Activated CD8-positive, alpha-beta T cell treated with anti-CD3 and anti-CD28 coated beads for 36 hours (primary cell): ENCODE measurements around the gene SRC. TPM values are rescaled to one million over a fixed set of nuclear protein-coding genes. Genes with fewer than 3 reads are reported as not detected.

ENCODE experiments used
- ATAC-seq: fragments of 200-7000 bp; cut with Tn5 transposase; one replicate; pipeline ENCODE4 v1.10.0; 2021; ENCODE audit warnings: mild to moderate bottlenecking, moderate library complexity
- CTCF ChIA-PET: fragments of 350-600 bp; sonication (Branson Sonifier 250); formaldehyde crosslinking; loops from one replicate; lab custom pipeline; 2021; ENCODE audit warnings: antibody characterized with exemption; lab: Charles Lee
- POLR2A ChIA-PET: fragments of 350-600 bp; sonication (Branson Sonifier 250); formaldehyde crosslinking; loops from one replicate; lab custom pipeline; 2021; ENCODE audit warnings: antibody characterized with exemption; lab: Charles Lee
- DNase-seq: peaks from one replicate; pipeline ENCODE4 v3.0.0-alpha.2; 2020
- H3K27ac Mint-ChIP-seq: one replicate; pipeline ENCODE4 v1.8.0; 2021; ENCODE audit warnings: mild to moderate bottlenecking, mixed read lengths
- H3K27me3 Mint-ChIP-seq: one replicate; pipeline ENCODE4 v1.8.0; 2021; ENCODE audit warnings: mixed read lengths
- H3K36me3 Mint-ChIP-seq: one replicate; pipeline ENCODE4 v1.8.0; 2021; ENCODE audit warnings: low read depth, mixed read lengths
- H3K4me1 Mint-ChIP-seq: one replicate; pipeline ENCODE4 v1.8.0; 2021; ENCODE audit warnings: low read depth, mixed read lengths
- H3K4me3 Mint-ChIP-seq: one replicate; pipeline ENCODE4 v1.8.0; 2021; ENCODE audit warnings: mild to moderate bottlenecking, moderate library complexity, mixed read lengths
- H3K9me3 Mint-ChIP-seq: one replicate; pipeline ENCODE4 v1.8.0; 2021; ENCODE audit warnings: mixed read lengths
- intact Hi-C: fragments of 100-400 bp; cut with micrococcal nuclease; formaldehyde crosslinking; loops from one replicate; pipeline ENCODE4 v1.10.0; 2022
- total RNA-seq, 2 experiments: library from RNA; stranded (reverse); gene quantifications; one replicate each; pipeline ENCODE4 v1.2.3, GENCODE V29; 2021
- TF ChIP-seq, protein P1 (sequence below): fragments of 200-600 bp; IDR thresholded peaks from one replicate; pipeline ENCODE4 v1.8.0; 2022; ENCODE audit warnings: antibody characterized with exemption, mild to moderate bottlenecking

Gene SRC
- total RNA-seq, 2 experiments from 2014 or later, result 0.88 to 2.4 TPM

DNA sequence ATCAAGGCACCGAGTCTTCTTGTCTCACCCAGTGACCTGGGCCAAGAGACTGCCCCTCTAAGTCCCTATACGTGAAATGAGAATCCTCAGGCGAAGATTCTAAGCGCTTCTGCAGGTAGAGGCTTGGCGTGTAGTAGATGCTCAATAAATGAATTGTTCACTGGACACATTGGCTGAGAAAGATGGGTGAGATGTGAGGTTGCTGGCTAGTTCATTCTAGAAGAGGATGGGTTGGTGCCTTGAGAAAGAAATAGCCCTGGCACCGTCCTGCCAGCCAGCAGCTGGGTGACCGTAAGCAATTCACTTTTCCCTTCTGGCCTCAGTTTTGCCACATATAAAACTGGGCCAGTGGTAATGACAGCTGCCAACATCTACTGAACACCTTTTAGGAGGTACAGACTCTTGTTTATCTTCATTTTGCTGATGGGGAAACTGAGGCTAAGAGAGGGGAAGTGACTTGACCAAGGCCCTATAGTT, 1.4 kb downstream of the SRC start:
- TF ChIP-seq, protein P1, sequence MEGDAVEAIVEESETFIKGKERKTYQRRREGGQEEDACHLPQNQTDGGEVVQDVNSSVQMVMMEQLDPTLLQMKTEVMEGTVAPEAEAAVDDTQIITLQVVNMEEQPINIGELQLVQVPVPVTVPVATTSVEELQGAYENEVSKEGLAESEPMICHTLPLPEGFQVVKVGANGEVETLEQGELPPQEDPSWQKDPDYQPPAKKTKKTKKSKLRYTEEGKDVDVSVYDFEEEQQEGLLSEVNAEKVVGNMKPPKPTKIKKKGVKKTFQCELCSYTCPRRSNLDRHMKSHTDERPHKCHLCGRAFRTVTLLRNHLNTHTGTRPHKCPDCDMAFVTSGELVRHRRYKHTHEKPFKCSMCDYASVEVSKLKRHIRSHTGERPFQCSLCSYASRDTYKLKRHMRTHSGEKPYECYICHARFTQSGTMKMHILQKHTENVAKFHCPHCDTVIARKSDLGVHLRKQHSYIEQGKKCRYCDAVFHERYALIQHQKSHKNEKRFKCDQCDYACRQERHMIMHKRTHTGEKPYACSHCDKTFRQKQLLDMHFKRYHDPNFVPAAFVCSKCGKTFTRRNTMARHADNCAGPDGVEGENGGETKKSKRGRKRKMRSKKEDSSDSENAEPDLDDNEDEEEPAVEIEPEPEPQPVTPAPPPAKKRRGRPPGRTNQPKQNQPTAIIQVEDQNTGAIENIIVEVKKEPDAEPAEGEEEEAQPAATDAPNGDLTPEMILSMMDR, result no peak
- Mint-ChIP-seq H3K27me3 (no peaks in the 10 kb centered on the region), H3K36me3 (no peaks in the 10 kb centered on the region), H3K9me3 (no peaks in the 10 kb centered on the region), H3K4me1 (peaks cover 21% of the 10 kb centered on the region), H3K4me3 (peak overlapping the region; percentile 46), H3K27ac (no peak overlapping the region)
- ATAC-seq (no peak), DNase-seq (no peak)
- intact Hi-C loops, result no loop called here
- CTCF ChIA-PET, result interaction anchor here (1.0 kb wide), 1 partner anchor 187 kb away, joined by 3 read pairs; no protein-coding TSS in a partner anchor
- POLR2A ChIA-PET, result no interaction called here

- ATAC-seq (peak; percentile 52), DNase-seq (peak; percentile 40)
- intact Hi-C loops, result no loop called here
- ChIA-PET CTCF (interaction anchor here (1.0 kb wide), 1 partner anchor 187 kb away, joined by 3 read pairs; no protein-coding TSS in a partner anchor), POLR2A (no interaction called here)
- H3K9me3 Mint-ChIP-seq, result no peaks in the 10 kb centered on the region
- H3K27ac Mint-ChIP-seq, result no peak overlapping the region
- TF ChIP-seq, protein P1, result no peak
- H3K36me3 Mint-ChIP-seq, result no peaks in the 10 kb centered on the region
- no peaks in the 10 kb centered on the region for H3K27me3 Mint-ChIP-seq
- H3K4me1 Mint-ChIP-seq, result peaks cover 21% of the 10 kb centered on the region
- H3K4me3 Mint-ChIP-seq, result no peak overlapping the region
Measured at GRCh38 chr20:37347891-37348791, 2.2 kb downstream of the SRC start.

- TF ChIP-seq, protein P1, result no peak
- CTCF ChIA-PET, result no interaction called here
- H3K27ac Mint-ChIP-seq, result no peak overlapping the region
Measured at GRCh38 chr20:37348792-37349516, 3.0 kb downstream of the SRC start.

GRCh38 chr20:37349517-37350491, 3.9 kb downstream of the SRC start:
- Mint-ChIP-seq H3K4me1 (peaks cover 9% of the 10 kb centered on the region), H3K27ac (no peak overlapping the region), H3K27me3 (no peaks in the 10 kb centered on the region), H3K9me3 (no peaks in the 10 kb centered on the region), H3K36me3 (no peaks in the 10 kb centered on the region), H3K4me3 (no peak overlapping the region)
- ATAC-seq (no peak), DNase-seq (no peak)
- intact Hi-C loops, result no loop called here
- ChIA-PET POLR2A (interaction anchor here (1.0 kb wide), 1 partner anchor 59 kb away, joined by 3 read pairs; no protein-coding TSS in a partner anchor), CTCF (interaction anchor here (2.1 kb wide), 1 partner anchor 35 kb away, joined by 5 read pairs; no protein-coding TSS in a partner anchor)
- TF ChIP-seq, protein P1, result no peak

More at GRCh38 chr20:37348792-37349516, 3.0 kb downstream of the SRC start:
- peaks cover 13% of the 10 kb centered on the region for H3K4me1 Mint-ChIP-seq
- no peaks in the 10 kb centered on the region for H3K27me3 Mint-ChIP-seq
- no peaks in the 10 kb centered on the region for H3K9me3 Mint-ChIP-seq
- no peak for ATAC-seq
- intact Hi-C loops, result no loop called here
- DNase-seq, result no peak
- no peak overlapping the region for H3K4me3 Mint-ChIP-seq
- no peaks in the 10 kb centered on the region for H3K36me3 Mint-ChIP-seq
- POLR2A ChIA-PET, result no interaction called here
